Measurements from ENCODE around the gene DUS1L.

- no peak for TF ChIP-seq CTCF (IDR thresholded peaks at IDR 0.05)
- TF ChIP-seq EP300 (IDR thresholded peaks at IDR 0.05; ENCODE audit: low read depth) = no peak
- no peak for TF ChIP-seq POLR2AphosphoS5 (IDR thresholded peaks at IDR 0.05)
Observed at GRCh38 chr17:82054351-82055022, 11.1 kb downstream of the DUS1L start.
